ENCODE results near the gene NEK6. TPM values are rescaled to one million over a fixed set of nuclear protein-coding genes. Genes with fewer than 3 reads are reported as not detected.
A peak's percentile ranks its signal among the peaks of the same experiment; 100 is the strongest.

The NEK6 gene
- total and polyA plus RNA-seq, 10 of the 15 experiments (the other 5 are each of a cell fraction or from before 2014, with no cell fraction given), result 31.3 to 161 (median 89.2) TPM

GRCh38 chr9:124285903-124286291 is 28.1 kb downstream of the NEK6 start (continued):
- TF ChIP-seq ZNF592 (IDR thresholded peaks at IDR 0.05) (no peak), BHLHE40 (IDR thresholded peaks at IDR 0.05; ENCODE audit: borderline replicate concordance in 1 of 2, low read depth in 2 of 2, low read length in 1 of 2) (peak; percentile 99 to 100), TCF12 (IDR thresholded peaks at IDR 0.05; ENCODE audit: low read depth, low read length) (peak; percentile 81), NFYB (IDR thresholded peaks at IDR 0.05; ENCODE audit: insufficient read depth, low read depth, low read length) (no peak), IRF4 (IDR thresholded peaks at IDR 0.05; ENCODE audit: low read depth, low read length) (peak; percentile 41; the same call in 1 of the 2 replicates), SP1 (IDR thresholded peaks at IDR 0.05; ENCODE audit: low read depth, low read length) (peak; percentile 69), SPI1 (IDR thresholded peaks at IDR 0.05; ENCODE audit: borderline replicate concordance, insufficient read depth, low read depth, low read length) (peak; percentile 21; the same call in 1 of the 2 replicates), NFYA (IDR thresholded peaks at IDR 0.05; ENCODE audit: borderline replicate concordance, low read depth, low read length) (no peak), EZH2 (IDR thresholded peaks at IDR 0.05; ENCODE audit: borderline replicate concordance, control insufficient read depth, low read depth, low read length) (no peak), ZNF217 (IDR thresholded peaks at IDR 0.05) (peak; percentile 90), EED (IDR thresholded peaks at IDR 0.05; ENCODE audit: low read depth) (peak; percentile 70), TCF3 (IDR thresholded peaks at IDR 0.05; ENCODE audit: borderline replicate concordance, insufficient read depth, low read depth, low read length) (peak; percentile 53; the same call in 1 of the 2 replicates), JUNB (IDR thresholded peaks at IDR 0.05) (no peak), NR2C2 (IDR thresholded peaks at IDR 0.05; ENCODE audit: borderline replicate concordance, control insufficient read depth, insufficient read length, low read depth) (no peak), EP300 (IDR thresholded peaks at IDR 0.05; ENCODE audit: borderline replicate concordance in 1 of 2, control insufficient read depth in 1 of 2, low read depth in 2 of 2, low read length in 2 of 2) (peak; percentile 77 to 93), CEBPB (IDR thresholded peaks at IDR 0.05; ENCODE audit: borderline replicate concordance in 1 of 2, low read depth in 2 of 2, low read length in 2 of 2) (no peak), CREM (IDR thresholded peaks at IDR 0.05; ENCODE audit: low read depth) (peak; percentile 46; the same call in 1 of the 2 replicates), MTA3 (IDR thresholded peaks at IDR 0.05; ENCODE audit: borderline replicate concordance, low read length) (no peak), YY1 (IDR thresholded peaks at IDR 0.05; ENCODE audit: low read depth, low read length) (peak; percentile 37; the same call in 1 of the 2 replicates), EGR1 (IDR thresholded peaks at IDR 0.05; ENCODE audit: borderline replicate concordance in 1 of 2, low read depth in 2 of 2, low read length in 2 of 2) (peak in 1 of 2 experiments; percentile 93; a peak in 2 of 3 replicates)
- TF ChIP-seq, protein P1, sequence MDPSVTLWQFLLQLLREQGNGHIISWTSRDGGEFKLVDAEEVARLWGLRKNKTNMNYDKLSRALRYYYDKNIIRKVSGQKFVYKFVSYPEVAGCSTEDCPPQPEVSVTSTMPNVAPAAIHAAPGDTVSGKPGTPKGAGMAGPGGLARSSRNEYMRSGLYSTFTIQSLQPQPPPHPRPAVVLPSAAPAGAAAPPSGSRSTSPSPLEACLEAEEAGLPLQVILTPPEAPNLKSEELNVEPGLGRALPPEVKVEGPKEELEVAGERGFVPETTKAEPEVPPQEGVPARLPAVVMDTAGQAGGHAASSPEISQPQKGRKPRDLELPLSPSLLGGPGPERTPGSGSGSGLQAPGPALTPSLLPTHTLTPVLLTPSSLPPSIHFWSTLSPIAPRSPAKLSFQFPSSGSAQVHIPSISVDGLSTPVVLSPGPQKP (IDR thresholded peaks at IDR 0.05; ENCODE audit: low read depth, low read length), result no peak
- TF ChIP-seq, protein P2, sequence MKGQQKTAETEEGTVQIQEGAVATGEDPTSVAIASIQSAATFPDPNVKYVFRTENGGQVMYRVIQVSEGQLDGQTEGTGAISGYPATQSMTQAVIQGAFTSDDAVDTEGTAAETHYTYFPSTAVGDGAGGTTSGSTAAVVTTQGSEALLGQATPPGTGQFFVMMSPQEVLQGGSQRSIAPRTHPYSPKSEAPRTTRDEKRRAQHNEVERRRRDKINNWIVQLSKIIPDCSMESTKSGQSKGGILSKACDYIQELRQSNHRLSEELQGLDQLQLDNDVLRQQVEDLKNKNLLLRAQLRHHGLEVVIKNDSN (IDR thresholded peaks at IDR 0.05; ENCODE audit: borderline replicate concordance, extremely low read length, insufficient read depth, low read depth, low read length), result peak; percentile 7
- TF ChIP-seq, protein P3, sequence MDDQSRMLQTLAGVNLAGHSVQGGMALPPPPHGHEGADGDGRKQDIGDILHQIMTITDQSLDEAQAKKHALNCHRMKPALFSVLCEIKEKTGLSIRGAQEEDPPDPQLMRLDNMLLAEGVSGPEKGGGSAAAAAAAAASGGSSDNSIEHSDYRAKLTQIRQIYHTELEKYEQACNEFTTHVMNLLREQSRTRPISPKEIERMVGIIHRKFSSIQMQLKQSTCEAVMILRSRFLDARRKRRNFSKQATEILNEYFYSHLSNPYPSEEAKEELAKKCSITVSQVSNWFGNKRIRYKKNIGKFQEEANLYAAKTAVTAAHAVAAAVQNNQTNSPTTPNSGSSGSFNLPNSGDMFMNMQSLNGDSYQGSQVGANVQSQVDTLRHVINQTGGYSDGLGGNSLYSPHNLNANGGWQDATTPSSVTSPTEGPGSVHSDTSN (IDR thresholded peaks at IDR 0.05; ENCODE audit: insufficient replicate concordance, low read depth, low read length), result no peak

Measured in GM12878 (cell line).